Cerebellar nuclear complex (tissue), 1 donor: Measurements from ENCODE around the gene CCN5.

ENCODE experiments used
- DNase-seq, 2 experiments: peaks; one replicate each; lab custom pipeline; 2025; lab: John Stamatoyannopoulos, UW

Gene CCN5

DNA sequence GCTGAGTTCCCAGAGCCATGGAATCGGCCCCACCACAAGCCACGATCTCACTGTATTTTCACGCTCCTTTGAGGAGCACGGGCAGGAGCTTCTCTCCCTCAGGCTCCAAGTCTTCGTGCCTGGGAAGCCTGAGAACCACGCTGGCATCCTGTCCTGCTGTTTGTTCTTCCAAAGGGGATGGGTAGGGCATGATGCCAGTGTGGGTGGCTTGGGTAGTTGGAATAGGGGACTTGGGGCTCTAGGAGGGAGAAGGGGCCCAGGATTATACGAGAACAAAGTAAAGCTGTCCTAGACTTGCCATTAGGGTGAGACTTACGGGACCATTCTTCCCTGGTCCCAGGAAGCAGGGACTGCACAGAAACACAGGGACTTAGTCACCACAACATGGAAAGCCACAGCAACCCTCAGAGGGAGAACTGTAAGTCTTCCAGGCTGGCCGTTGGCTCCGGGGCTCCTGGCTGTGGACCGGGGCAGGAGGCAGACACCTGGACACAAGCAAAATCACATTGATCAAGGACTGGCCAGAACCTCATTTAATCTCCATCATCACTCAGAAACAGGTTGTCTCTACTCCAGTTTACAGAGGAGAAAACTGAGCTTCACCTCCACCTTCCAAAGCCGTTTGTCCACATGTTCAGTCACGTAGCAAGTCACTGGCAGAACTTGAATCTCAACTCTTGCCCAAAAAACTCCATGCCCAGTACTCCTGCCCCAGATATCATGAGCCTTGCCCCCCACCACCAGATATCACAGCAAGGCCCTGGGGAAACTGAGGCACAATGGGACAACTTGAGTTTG, 1.3 kb downstream of the CCN5 start:
- no peak for DNase-seq

DNA sequence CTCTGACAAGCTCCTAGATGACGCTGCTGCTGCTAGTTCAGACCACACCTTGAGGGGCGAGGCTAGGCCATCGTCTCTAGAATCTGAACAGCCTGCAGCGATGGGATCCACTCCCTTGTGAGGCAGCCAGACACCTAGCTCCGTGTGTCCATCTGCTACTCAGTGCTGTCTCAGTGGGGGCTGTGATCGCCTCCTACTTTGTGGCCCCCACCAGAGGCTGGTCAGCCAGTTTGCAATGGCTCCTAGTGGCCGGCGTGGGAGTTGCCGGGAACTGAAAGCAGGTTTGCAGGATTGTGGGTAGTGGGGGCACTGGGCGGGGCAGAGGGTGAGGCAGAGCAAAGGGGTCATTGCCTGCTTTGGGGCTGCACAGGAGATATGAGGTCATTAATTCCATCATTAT, 2.8 kb downstream of the CCN5 start:
- no peak for DNase-seq

DNA sequence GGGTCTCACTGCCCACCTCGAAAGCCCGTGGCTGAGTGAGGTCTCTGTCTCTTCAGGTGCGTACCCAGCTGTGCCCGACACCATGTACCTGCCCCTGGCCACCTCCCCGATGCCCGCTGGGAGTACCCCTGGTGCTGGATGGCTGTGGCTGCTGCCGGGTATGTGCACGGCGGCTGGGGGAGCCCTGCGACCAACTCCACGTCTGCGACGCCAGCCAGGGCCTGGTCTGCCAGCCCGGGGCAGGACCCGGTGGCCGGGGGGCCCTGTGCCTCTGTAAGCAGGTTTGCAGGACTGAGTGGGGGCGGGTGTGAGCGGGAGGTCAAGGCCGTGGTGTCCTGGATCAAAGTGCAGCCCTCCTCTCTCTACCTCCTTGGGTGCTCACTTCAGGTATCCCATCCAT, 4.7 kb downstream of the CCN5 start:
- no peak for DNase-seq

DNA sequence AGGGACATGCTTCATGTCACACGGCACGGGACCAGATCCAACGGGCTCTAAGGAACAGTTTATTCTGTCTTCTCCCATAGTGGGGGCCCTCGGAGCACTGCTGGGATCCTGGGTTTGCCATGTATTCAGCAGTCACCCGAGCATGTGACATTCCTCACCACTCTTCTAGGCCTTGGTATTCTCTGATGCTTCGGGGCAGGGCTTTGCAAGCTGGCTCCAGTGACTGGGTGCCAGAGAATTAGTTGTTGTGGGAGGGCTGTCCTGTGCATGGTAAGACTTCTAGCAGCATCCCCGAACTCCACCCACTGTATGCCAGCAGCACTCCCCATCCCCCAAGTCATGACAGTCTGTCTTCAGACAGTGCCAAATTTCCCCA, 5.4 kb downstream of the CCN5 start:
- no peak for DNase-seq

DNA sequence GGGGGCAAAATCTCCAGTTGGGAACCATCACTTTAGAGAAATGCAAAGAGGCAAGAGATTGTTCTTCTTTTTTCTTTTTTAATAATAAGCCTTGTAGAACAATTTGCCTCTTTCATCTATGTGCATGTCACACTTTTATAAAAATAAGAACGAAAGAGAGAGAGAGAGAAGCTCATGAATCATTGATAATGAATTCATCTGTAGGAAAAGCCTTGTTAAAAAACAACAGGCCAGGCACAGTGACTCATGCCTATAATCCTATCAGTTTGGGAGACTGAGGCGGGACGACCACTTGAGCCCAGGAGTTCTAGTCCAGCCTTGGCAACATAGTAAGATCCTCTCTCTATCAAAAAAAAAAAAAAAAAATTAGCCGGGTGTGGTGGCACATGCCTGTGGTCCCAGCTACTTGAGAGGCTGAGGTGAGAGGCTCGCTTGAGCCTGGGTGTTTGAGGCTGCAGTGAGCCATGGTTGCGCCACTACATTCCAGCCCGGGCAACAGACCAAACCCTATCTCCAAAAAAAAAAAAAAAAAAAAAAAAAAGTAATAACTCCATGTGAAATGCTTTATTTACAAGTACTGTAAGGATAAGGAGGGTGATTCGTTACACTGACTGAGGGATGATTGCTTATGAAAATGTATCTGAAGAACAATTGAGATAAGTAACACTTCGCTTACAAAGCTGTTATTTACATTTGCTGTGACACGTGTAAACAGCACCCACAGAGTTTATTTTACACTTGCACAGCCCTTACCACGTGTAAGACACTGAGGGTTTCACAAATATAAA, 6.0 kb downstream of the CCN5 start:
- DNase-seq: no peak

DNA sequence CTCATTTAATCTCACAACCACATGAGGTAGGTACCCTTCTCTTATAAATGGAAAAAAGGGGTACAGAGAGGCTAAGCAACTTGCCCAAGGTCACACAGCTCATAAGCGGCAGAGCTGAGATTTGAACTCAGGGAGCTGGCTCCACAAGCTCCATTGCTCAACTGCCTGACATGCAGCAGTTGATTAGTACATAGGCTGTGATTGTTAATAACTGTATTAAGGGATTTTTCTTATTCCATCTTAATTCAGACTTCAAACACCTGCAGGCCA, 6.6 kb downstream of the CCN5 start:
- DNase-seq: no peak

DNA sequence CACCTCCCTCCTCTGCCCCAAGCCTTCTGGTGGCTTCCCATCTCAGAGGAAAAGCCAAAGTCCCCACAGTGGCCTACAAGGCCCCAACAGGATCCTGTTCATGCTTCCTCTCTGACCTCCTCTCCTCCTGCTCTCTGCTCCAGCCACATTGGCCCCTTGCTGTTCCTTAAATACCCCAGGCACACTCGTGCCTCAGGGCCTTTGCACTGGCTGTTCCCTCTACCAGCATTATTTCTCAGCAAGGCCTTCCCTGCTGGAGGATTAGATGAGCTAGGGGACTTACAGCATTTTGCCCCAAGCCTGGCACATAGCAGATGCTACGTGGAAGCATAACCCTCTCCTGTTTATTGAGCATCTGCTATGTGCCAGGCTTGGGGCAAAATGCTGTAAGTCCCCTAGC, 7.8 kb downstream of the CCN5 start:
- DNase-seq: no peak

DNA sequence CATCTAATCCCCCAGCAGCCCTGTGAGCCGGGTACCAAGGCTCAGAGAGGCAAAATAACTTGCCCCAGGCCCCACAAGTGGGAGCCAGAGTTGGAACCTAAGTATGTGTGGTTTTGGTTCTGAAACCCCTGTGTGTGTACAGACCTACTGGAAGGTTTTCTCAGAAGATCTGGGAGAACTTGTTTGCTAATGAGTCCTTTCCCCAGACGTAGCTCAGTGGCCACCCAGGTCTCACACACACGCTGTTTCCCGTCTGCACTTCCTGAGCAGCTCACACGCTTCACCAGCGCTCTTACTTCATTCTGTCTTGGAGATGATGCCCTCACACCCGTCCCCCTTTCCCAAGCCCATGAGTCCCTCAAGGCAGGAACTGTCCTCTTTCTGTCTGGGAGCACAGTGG, 8.2 kb downstream of the CCN5 start:
- no peak for DNase-seq

DNA sequence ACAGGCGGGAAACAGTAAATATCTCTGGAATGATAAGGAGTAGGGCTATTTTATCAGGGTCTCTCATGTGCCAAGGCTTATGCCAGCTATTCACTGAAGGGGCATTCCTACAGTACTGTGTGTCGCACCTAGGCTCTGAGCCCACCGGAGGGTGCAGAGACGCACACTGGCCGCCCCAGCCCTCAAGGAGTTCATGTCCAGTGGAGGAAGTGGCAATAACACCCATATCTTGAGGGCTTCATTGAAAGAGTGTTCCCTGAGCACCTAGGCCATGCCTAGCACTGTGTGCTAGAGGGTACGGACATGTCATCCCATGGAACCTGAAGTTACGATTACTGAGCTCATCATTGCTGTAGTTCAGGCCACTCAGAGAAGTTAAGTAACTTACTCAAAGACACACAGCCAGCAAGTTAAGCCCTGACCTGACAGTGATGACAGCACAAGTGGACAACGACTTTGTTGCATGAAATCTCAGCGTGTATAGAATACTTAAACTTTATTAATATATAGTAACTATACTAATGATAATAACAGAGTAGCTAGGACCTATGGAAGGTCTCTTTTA, 8.7 kb downstream of the CCN5 start:
- DNase-seq: no peak

DNA sequence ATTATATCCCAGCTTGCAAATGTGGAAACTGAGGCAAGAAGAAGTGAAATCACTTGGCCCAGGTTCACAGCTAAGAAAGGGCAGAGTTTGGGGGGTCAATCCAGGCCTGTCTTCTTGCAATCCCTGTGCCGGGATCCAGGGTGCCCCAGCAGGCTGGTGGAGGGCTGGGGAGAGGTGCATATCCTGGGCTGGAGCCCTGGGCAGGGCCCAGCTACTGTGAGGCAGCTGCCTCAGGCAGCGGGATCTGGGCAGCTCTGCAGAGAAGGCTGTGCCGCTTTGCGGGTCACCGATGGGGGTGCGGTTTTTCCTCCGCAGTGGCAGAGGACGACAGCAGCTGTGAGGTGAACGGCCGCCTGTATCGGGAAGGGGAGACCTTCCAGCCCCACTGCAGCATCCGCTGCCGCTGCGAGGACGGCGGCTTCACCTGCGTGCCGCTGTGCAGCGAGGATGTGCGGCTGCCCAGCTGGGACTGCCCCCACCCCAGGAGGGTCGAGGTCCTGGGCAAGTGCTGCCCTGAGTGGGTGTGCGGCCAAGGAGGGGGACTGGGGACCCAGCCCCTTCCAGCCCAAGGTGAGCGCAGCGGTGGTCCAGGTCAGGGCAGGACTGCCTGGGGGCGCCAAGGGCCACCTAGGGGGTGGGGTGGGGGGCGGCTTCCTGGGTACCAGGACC, 9.4 kb downstream of the CCN5 start:
- DNase-seq: no peak

DNA sequence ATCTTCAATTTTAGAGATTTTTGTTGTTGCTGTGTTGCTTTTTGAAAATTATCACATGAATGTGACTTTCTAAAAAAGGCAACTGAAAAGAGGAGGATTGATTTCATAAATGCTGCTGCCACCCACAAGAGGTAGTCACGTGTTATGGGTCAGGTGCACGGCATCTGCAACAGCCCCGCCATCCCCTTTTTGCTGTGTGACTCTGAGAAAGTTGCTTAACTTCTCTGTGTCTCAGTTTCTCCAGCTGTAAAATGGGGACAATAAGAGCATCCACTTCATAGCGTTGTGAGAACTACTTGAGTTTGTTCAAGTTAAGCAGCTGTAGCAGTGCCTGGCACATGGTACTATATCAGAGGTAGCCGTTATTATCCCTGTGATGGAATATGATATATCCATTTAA, 10.7 kb downstream of the CCN5 start:
- no peak for DNase-seq

DNA sequence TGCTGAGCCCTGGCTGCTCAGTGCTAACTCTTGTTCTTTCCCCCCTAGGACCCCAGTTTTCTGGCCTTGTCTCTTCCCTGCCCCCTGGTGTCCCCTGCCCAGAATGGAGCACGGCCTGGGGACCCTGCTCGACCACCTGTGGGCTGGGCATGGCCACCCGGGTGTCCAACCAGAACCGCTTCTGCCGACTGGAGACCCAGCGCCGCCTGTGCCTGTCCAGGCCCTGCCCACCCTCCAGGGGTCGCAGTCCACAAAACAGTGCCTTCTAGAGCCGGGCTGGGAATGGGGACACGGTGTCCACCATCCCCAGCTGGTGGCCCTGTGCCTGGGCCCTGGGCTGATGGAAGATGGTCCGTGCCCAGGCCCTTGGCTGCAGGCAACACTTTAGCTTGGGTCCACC, 11.9 kb downstream of the CCN5 start:
- no peak for DNase-seq

DNA sequence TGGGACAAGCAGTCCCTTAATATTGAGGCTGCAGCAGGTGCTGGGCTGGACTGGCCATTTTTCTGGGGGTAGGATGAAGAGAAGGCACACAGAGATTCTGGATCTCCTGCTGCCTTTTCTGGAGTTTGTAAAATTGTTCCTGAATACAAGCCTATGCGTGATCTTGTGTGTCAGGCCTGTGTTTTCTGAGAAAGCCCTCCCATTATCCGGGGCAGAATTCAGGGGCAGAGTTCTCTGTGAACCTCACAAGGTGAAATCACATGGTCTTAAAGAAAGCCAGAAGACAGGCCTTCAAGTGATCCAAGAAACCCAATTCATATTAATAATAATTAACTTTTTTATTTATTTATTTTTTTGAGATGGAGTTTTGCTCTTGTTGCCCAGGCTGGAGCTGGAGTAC, 12.5 kb downstream of the CCN5 start:
- no peak for DNase-seq

DNA sequence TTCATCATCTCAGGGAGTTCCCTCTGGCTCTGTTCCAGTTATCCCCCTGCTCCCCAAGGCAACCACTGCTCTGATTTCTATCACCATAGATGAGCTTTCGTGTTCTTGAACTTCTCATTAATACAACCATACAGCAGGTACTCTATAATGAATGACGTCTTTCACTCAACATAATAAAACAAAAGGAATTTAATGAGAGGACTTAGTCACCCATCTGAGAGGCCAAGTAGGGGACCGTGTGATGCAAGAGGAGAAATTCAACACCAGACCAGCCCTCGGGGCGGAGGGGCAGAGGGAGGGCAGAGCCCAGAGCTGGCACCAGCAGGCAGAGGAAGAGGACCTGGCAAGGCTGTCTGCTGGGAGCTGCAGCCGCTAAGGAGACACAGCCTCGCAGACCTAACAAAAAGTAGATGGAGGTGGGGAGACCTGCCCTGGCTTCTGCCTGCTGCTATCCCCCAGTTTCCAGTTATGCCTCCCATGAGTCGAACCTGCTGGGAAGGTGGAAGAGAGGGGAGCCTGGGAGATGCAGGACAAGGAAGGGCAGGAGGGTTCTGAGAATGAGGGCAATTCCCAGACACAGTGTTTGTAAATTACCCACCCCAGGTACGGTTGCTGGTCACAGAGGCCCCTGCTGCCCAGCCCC, 13.8 kb downstream of the CCN5 start:
- DNase-seq: no peak

DNA sequence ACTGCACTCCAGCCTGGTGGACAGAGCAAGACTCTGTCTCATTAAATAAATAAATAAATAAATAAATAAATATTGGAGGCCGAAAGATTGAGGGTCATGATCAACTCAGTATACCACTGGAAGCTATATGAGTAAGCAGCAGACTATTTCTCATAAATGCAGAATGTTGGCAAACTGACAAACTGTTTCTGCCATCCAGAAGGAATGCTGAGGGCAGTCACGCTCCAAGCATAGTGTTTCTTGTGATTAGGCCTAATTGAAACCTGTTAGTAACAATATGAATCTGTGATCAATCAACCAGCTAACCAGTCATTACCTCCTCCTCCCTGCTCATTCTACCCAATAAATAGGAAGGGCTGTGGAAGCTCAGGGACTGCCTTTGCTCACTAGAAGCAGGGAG, 15.3 kb downstream of the CCN5 start:
- no peak for DNase-seq

DNA sequence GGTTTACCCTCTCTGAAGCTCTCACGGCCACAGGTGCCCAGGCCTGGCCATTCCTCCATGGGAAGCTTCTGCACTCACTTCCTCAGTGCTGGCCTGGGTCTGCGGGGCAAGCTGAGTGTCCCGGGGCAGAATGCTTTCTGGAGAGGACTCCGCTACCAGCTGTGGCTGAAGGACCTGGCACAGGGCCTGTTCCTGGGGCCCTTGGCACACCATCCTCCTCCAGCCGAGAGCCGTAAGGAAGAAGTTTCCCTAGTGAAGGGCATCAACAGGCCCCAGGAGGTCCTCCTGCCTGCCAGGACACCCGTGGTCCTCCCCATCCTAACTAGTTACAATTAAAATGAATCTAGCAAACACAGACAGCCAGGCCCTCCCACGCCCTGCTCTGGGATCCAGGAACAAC, 16.5 kb downstream of the CCN5 start:
- DNase-seq: no peak

DNA sequence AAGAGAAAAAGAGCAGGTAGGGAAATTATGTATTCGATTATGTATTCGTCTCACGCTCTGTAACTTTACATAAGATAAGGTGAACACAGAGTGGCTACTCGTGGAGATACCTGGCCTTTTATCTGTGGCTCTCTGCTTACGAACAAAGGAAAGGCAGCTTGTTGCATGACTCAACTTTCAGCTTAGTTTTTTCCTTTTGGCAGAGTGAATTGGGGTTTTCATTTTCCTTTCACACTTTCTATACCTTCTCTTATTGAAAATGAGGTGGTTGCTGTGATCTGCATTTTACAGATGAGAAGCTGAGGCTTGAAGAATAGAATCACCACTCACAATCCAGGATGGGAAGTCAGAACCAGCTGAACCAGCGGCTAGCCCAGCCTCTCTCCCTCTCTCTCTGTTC, 17.2 kb downstream of the CCN5 start:
- no peak for DNase-seq

DNA sequence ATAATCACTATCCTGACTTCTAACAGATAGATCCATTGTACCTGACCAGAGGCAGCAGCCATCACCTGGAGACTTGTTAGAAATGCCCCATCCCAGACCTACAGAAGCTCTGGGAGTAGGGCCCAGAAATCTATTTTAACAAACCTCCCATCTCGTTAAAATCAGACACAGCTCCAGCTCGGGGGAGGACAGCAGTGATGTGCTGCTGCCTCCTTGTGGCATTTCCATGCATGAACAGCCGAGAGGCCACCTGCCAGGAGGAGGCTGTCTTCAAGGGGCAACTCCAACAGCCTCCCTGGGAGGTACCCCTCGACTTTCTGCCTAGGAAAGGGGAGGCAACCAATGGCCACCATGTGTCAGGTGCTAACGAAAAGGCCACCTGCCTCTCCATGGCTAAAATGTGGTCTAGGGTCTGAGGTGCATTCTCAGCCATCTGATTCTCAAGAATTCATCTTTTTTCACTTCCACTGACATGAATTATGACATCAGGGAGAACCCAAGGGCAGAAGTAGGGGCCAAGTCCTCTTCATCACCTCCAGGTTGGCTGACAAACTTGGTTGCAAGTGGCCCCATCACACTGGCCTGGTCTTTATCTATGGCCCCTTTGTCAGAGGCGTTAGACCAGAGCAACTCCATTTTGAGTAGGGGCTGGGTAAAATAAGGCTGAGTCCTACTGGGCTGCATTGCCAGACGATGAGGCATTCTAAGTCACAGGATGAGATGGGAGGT, 18.3 kb downstream of the CCN5 start:
- DNase-seq: no peak

DNA sequence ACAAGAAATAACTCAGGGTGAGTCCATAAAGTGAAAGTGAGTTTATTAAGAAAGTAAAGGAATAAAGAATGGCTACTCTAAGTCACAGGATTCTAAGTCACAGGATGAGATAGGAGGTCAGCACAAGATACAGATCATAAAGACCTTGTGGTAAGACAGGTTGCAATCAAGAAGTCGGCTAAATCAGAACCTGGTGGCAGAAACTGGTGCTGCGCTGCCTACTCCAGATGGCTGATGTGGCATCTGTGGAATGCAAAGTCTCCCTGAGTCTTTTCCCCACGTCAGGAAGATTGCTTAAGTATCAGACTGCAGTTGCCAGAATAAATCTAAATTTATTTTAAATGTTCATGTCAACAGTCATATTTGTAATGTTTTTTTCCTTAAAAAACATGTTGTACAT, 19.8 kb downstream of the CCN5 start:
- no peak for DNase-seq

DNA sequence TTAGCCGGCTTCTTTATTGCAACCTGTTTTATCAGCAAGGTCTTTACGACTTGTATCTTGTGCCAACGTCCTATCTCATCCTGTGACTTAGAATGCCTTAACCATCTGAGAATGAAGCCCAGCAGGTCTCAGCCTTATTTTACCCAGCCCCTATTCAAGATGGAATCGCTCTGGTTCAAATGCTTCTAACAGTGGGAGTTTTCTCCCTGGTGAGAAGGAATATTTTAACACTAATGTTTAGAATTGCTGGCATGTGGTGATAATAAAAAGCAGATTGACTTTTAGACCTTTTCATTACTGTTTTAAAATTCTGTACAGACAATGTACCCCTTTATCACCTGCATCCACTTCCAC, 20.6 kb downstream of the CCN5 start:
- DNase-seq: no peak

DNA sequence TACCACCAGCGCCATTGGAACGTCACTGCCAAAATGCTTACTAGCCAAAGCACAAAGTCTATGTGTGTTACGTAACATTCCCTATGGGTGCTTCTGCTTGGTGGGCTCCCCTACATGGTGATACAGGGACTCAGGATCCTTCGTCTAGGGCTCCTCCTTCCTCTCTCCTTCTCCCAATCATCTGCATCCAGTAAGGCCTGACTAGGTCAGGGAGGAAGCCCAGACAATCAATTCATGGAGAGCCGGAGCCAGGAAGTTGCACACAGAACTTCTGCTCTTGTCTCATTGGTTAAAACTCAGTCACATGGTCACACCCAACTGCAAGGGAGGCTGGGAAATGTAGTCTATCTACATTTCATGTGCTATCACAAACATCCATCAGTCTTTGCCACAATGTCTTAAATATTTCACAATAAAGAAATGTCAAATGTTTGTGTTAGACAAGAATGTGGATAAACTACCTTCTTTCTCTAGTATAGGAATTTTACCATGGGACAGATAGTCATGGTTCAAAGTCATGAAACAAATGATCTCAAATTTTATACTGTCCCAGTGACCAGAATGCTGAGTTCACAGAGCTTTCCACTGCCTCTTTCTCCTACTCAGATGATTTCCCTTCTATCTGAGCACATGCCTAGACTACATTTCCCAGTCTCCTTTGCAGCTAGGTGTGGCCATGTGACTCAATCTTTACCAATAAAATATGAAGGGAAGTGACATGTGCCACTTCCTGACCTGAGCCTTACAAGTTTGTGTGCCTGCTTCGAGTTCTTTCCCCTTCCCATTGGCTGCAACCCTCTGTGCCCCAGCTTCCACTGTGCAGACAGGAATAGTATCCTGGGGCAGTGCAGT, 21.2 kb downstream of the CCN5 start:
- DNase-seq: no peak
